ENCODE measurements around the gene SASS6. TPM values are rescaled to one million over a fixed set of nuclear protein-coding genes. Genes with fewer than 3 reads are reported as not detected.
A peak's percentile ranks its signal among the peaks of the same experiment; 100 is the strongest.

SASS6 gene
- total and polyA plus RNA-seq, 8 donors = 0.87 to 6.1 (median 2.7) TPM

DNA sequence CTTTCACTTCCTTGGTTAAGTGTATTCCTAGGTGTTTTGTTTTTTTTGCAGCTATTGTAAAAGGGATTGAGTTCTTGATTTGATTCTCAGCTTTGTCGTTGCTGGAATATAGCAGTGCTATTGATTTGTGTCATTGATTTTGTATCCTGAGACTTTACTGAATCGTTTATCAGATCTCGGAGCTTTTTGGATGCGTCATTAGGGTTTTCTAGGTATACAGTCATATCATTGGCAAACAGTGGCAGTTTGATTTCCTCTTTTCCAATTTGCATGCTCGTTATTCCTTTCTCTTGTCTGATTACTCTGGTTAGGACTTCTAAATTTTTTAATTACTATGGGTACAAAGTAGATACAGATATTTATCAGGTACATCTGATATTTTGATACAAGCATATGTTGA, 87.5 kb downstream of the SASS6 start:
- Histone ChIP-seq H3K27me3 (no peaks in the 10 kb centered on the region), H3K4me1 (peaks cover 15 to 79% (median 51%) of the 10 kb centered on the region in 4 donors), H3K9me3 (no peaks in the 10 kb centered on the region), H3K36me3 (peaks cover 0 to 7% (median 2%) of the 10 kb centered on the region in 4 donors), H3K4me3 (no peak overlapping the region), H3K27ac (no peak overlapping the region)
- no peak for DNase-seq
- intact Hi-C loops (cut with DNase I; ENCODE audit: low total_unique reads) = no loop called here
- no peak for TF ChIP-seq POLR2AphosphoS5 (IDR thresholded peaks at IDR 0.05)
- no peak for TF ChIP-seq EP300 (IDR thresholded peaks at IDR 0.05)
- TF ChIP-seq, protein P1, sequence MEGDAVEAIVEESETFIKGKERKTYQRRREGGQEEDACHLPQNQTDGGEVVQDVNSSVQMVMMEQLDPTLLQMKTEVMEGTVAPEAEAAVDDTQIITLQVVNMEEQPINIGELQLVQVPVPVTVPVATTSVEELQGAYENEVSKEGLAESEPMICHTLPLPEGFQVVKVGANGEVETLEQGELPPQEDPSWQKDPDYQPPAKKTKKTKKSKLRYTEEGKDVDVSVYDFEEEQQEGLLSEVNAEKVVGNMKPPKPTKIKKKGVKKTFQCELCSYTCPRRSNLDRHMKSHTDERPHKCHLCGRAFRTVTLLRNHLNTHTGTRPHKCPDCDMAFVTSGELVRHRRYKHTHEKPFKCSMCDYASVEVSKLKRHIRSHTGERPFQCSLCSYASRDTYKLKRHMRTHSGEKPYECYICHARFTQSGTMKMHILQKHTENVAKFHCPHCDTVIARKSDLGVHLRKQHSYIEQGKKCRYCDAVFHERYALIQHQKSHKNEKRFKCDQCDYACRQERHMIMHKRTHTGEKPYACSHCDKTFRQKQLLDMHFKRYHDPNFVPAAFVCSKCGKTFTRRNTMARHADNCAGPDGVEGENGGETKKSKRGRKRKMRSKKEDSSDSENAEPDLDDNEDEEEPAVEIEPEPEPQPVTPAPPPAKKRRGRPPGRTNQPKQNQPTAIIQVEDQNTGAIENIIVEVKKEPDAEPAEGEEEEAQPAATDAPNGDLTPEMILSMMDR (IDR thresholded peaks at IDR 0.05) = no peak
- TF ChIP-seq POLR2A (IDR thresholded peaks at IDR 0.05) = no peak
- 79 to 89% (median 80%) methylated on average over 5 of the region's 5 CpGs for WGBS, 5 donors

DNA sequence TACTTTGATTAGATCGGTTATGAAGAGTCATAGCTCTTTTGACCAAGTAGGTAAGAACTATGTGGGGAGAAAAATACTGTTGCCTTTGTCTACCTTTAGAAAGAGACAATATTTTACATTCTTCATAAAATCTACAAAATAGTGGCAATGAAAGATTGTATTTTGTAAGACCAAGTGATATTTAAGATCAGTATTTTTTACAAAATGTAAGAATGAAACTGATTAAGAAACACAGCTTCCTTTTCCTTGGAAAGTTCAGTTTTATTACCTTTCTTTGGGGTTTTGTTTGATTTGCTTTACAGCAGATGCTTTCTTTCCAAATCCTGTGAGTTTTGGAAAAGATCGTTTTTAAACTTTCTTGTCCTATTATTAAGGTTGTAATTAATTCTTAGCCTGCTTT, 93.1 kb downstream of the SASS6 start:
- Histone ChIP-seq H3K27ac (peak overlapping the region in 4 of 5 donors; percentile 96 to 100 (median 98)), H3K4me1 (peaks cover 20 to 69% (median 44%) of the 10 kb centered on the region in 4 donors), H3K27me3 (no peaks in the 10 kb centered on the region), H3K9me3 (no peaks in the 10 kb centered on the region), H3K36me3 (peaks cover 0 to 7% (median 0%) of the 10 kb centered on the region in 4 donors), H3K4me3 (peak overlapping the region in 3 of 4 donors; percentile 82 to 88 (median 87))
- DNase-seq = no peak
- TF ChIP-seq EP300 (IDR thresholded peaks at IDR 0.05) (no peak), POLR2AphosphoS5 (IDR thresholded peaks at IDR 0.05) (no peak), POLR2A (IDR thresholded peaks at IDR 0.05) (no peak)
- TF ChIP-seq, protein P1 (IDR thresholded peaks at IDR 0.05) = no peak
- 6 to 16% (median 10%) methylated on average over 2 of the region's 2 CpGs for WGBS, 5 donors
- intact Hi-C loops (cut with DNase I; ENCODE audit: low total_unique reads) = no loop called here

DNA sequence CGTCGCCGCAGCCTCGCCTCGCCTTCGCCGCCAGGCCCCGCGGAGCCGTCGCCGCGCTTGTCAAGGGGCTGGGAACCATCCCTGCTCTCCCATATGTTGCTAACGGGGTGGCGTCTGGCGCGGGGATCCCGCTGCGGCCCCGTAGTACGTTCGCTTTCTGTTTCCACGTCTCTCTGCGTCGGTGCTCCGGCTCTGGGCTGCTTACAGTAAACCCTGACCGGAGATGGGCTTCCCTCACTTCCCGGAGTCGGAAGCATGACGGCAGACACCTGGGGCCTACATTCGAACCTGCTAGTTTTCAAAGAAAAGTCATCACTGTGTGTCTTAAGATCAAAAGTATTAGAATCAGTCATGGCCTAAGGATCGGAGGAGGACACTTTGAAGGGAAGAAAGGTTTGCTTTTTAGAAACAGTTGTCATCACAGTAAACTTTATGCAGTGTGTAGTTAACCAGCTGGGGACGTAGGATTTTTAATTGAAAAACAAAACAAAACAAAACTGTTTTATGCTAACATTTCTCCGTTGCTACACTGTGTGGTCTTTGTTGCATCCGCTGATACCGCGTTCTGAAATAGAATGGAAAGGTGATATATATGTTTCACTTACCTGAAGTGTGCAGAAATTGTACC, 94.0 kb downstream of the SASS6 start:
- intact Hi-C loops (cut with DNase I; ENCODE audit: low total_unique reads) = no loop called here
- H3K27me3 ChIP-seq = no peaks in the 10 kb centered on the region
- WGBS, 5 donors = 0 to 1% (median 1%) methylated on average over 23 to 37 of the region's 37 CpGs
- H3K4me3 ChIP-seq = peak overlapping the region; percentile 82 to 94 (median 88)
- peak overlapping the region; percentile 94 to 100 (median 98) for H3K27ac ChIP-seq
- peaks cover 0 to 3% (median 0%) of the 10 kb centered on the region in 4 donors for H3K36me3 ChIP-seq
- H3K9me3 ChIP-seq = no peaks in the 10 kb centered on the region
- TF ChIP-seq POLR2A (IDR thresholded peaks at IDR 0.05) = no peak
- peak; percentile 33 to 88 (median 69) for TF ChIP-seq POLR2AphosphoS5 (IDR thresholded peaks at IDR 0.05)
- H3K4me1 ChIP-seq = peaks cover 20 to 61% (median 43%) of the 10 kb centered on the region in 4 donors
- DNase-seq = peak; percentile 75 to 90

DNA sequence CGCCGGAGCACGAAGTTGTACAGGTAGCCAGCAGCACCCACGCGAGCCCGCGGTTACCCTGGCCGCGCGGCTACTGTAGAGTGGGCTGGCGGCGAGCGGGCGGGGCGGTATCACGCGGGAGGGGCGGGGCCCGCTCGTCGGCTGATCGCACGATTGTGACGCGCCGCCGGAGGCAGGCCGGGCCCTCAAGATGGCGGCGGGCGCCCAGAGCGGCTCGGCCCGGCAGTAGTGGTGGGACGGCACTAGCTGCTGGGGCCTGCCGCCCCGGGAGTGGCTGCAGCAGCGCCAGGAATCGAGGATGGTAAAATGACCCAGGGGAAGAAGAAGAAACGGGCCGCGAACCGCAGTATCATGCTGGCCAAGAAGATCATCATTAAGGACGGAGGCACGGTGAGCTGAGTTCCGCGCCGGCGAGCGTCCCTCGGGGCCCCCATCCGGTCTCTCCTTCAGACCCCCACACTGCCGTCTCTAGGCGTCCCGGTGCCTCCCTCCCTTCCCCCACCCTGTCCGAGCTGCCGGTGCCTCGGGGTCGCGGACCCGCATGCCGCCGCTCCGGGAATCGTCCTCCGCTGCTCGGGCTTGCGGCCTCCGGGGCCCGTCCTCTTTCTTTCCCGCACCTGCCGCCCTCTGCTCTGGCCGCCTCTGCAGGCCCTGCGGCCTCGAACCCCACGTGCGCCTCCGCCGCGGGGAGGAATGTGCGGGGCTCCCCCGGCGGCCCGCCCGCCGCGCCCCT, 94.6 kb downstream of the SASS6 start:
- Histone ChIP-seq H3K27me3 (no peaks in the 10 kb centered on the region), H3K4me1 (peaks cover 20 to 54% (median 40%) of the 10 kb centered on the region in 4 donors), H3K4me3 (peak overlapping the region; percentile 82 to 94 (median 88)), H3K36me3 (no peaks in the 10 kb centered on the region), H3K9me3 (no peaks in the 10 kb centered on the region), H3K27ac (peak overlapping the region; percentile 94 to 100 (median 98))
- 0 to 1% (median 0%) methylated on average over 31 to 87 of the region's 87 CpGs for WGBS, 5 donors
- DNase-seq = peak; percentile 94 to 98
- peak; percentile 73 to 97 (median 95) for TF ChIP-seq POLR2AphosphoS5 (IDR thresholded peaks at IDR 0.05)
- TF ChIP-seq POLR2A (IDR thresholded peaks at IDR 0.05) = peak in 1 of 4 donors; percentile 63
- TF ChIP-seq EP300 (IDR thresholded peaks at IDR 0.05) = no peak
- intact Hi-C loops (cut with DNase I; ENCODE audit: low total_unique reads) = no loop called here

DNA sequence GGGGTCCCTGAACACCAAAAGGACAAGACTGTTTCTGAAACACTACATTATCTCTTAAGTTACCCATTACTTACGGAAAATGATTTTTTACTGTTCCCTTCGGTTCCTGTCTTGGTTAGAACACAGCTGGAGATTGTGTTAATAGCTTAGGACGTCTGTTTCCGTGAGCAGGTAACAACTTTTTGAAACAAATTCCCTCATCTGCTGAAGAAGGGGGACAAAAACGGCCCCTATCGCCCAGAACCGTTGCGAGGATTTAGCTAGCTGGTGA, 95.1 kb downstream of the SASS6 start:
- H3K4me3 ChIP-seq = peak overlapping the region; percentile 82 to 94 (median 88)
- no peaks in the 10 kb centered on the region for H3K27me3 ChIP-seq
- no peak for DNase-seq
- H3K36me3 ChIP-seq = no peaks in the 10 kb centered on the region
- H3K9me3 ChIP-seq = no peaks in the 10 kb centered on the region
- WGBS, 5 donors = 0 to 3% (median 0%) methylated on average over 8 of the region's 8 CpGs
- intact Hi-C loops (cut with DNase I; ENCODE audit: low total_unique reads) = no loop called here
- TF ChIP-seq POLR2AphosphoS5 (IDR thresholded peaks at IDR 0.05) (no peak), POLR2A (IDR thresholded peaks at IDR 0.05) (no peak), EP300 (IDR thresholded peaks at IDR 0.05) (no peak)
- TF ChIP-seq, protein P1 (IDR thresholded peaks at IDR 0.05) = no peak
- peak overlapping the region; percentile 94 to 100 (median 98) for H3K27ac ChIP-seq
- peaks cover 20 to 49% (median 36%) of the 10 kb centered on the region in 4 donors for H3K4me1 ChIP-seq

Measured in stomach (tissue), 9 donors.